ENCODE data around the gene POLD2.

- no peak for TF ChIP-seq CTCF (conservative IDR thresholded peaks at IDR 0.05 in 1 of 2, IDR thresholded peaks at IDR 0.05 in 1 of 2; ENCODE audit: extremely low read depth in 1 of 2, insufficient read depth in 1 of 2, low read depth in 1 of 2, low read length in 2 of 2)
- TF ChIP-seq EZH2 (IDR thresholded peaks at IDR 0.05; ENCODE audit: borderline replicate concordance, low read length): no peak
Measured at GRCh38 chr7:44074349-44074695, 49.0 kb downstream of the POLD2 start.

Data from mammary epithelial cell (primary cell).